HEK293 (cell line): ENCODE data around the gene ELAVL1.

ENCODE experiments used
- IKZF3 ChIP-seq: fragments of 450-650 bp; IDR thresholded peaks from 2 replicates; pipeline ENCODE4 v1.5.0; 2018; ENCODE audit warnings: missing biosample characterization, mild to moderate bottlenecking, missing genetic modification characterization, moderate library complexity
- REPIN1 ChIP-seq: fragments of 450-650 bp; formaldehyde crosslinking; IDR thresholded peaks from 2 replicates; pipeline ENCODE4 v1.5.1; 2017; ENCODE audit warnings: missing biosample characterization, missing genetic modification characterization, low read depth
- WT1 ChIP-seq: fragments of 450-650 bp; formaldehyde crosslinking; IDR thresholded peaks from 2 replicates; pipeline ENCODE4 v1.5.1; 2016; ENCODE audit warnings: missing biosample characterization, missing genetic modification characterization
- ZFP37 ChIP-seq: fragments of 450-650 bp; formaldehyde crosslinking; IDR thresholded peaks from 2 replicates; pipeline ENCODE4 v1.5.1; 2016; ENCODE audit warnings: missing biosample characterization, missing genetic modification characterization
- ZNF138 ChIP-seq: fragments of 450-650 bp; formaldehyde crosslinking; IDR thresholded peaks from 2 replicates; pipeline ENCODE4 v1.5.1; 2016; ENCODE audit warnings: missing biosample characterization, missing genetic modification characterization, borderline replicate concordance
- ZNF561 ChIP-seq: fragments of 450-650 bp; IDR thresholded peaks from 2 replicates; pipeline ENCODE4 v1.5.1; 2018; ENCODE audit warnings: missing biosample characterization, missing genetic modification characterization, borderline replicate concordance
- ZNF768 ChIP-seq: fragments of 450-650 bp; formaldehyde crosslinking; IDR thresholded peaks from 2 replicates; pipeline ENCODE4 v1.5.1; 2018; ENCODE audit warnings: missing biosample characterization, mild to moderate bottlenecking, missing genetic modification characterization
- TF ChIP-seq, protein P1 (sequence below): sonication (generic); formaldehyde crosslinking; IDR thresholded peaks from 2 replicates; pipeline ENCODE4 v1.8.1; 2022; ENCODE audit warnings: mild to moderate bottlenecking, moderate library complexity, missing genetic modification reagents
- TF ChIP-seq, protein P2 (sequence below): fragments of 450-650 bp; formaldehyde crosslinking; IDR thresholded peaks from 2 replicates; pipeline ENCODE4 v1.5.1; 2016; ENCODE audit warnings: missing biosample characterization, missing genetic modification characterization
- TF ChIP-seq, protein P3 (sequence below): fragments of 450-650 bp; formaldehyde crosslinking; IDR thresholded peaks from 2 replicates; pipeline ENCODE4 v1.5.1; 2016; ENCODE audit warnings: missing biosample characterization, missing genetic modification characterization
- TF ChIP-seq, protein P4 (sequence below): fragments of 450-650 bp; formaldehyde crosslinking; IDR thresholded peaks from 2 replicates; pipeline ENCODE4 v1.5.1; 2016; ENCODE audit warnings: missing biosample characterization, missing genetic modification characterization, borderline replicate concordance

DNA sequence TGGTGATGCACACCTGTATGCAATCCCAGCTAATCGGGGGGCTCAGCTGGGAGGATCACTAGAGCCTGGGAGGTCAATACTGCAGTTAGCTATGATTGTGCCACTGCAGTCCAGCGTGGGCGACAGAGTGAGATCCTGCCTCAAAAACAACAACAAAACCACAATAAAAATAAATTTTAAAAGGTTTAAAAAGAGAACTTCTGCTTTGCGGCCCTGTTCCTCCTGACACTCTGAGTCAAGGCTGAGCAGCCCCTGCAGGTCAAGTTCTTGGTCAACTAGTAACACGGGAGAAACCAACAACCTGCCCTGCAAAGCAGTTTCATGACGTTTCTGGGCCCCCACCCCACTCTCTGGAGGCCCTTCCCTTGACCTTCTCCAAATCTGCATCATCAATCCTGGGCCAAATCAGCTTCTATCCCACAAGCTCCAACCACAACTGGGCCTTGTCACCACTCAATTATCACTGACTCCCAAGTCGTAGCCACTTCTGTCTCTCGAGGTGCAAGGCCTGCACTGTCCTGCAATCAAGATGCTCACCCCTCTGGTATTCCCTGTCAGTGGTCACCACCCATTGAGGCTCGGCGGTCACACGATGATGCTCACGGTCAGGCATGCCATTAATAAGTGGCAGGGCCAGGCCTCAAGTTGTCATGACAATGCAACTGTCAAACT lies 7.5 kb downstream of the ELAVL1 start:
- TF ChIP-seq ZNF768 (tag by site-specific recombination) (no peak), ZFP37 (no peak), ZNF138 (tag by site-specific recombination) (no peak), ZNF561 (tag by site-specific recombination) (no peak), WT1 (tag by site-specific recombination) (no peak), REPIN1 (tag by site-specific recombination) (no peak), IKZF3 (tag by site-specific recombination) (no peak)
- TF ChIP-seq, protein P1, sequence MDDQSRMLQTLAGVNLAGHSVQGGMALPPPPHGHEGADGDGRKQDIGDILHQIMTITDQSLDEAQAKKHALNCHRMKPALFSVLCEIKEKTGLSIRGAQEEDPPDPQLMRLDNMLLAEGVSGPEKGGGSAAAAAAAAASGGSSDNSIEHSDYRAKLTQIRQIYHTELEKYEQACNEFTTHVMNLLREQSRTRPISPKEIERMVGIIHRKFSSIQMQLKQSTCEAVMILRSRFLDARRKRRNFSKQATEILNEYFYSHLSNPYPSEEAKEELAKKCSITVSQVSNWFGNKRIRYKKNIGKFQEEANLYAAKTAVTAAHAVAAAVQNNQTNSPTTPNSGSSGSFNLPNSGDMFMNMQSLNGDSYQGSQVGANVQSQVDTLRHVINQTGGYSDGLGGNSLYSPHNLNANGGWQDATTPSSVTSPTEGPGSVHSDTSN (CRISPR knock-in tag) = no peak
- TF ChIP-seq, protein P2, sequence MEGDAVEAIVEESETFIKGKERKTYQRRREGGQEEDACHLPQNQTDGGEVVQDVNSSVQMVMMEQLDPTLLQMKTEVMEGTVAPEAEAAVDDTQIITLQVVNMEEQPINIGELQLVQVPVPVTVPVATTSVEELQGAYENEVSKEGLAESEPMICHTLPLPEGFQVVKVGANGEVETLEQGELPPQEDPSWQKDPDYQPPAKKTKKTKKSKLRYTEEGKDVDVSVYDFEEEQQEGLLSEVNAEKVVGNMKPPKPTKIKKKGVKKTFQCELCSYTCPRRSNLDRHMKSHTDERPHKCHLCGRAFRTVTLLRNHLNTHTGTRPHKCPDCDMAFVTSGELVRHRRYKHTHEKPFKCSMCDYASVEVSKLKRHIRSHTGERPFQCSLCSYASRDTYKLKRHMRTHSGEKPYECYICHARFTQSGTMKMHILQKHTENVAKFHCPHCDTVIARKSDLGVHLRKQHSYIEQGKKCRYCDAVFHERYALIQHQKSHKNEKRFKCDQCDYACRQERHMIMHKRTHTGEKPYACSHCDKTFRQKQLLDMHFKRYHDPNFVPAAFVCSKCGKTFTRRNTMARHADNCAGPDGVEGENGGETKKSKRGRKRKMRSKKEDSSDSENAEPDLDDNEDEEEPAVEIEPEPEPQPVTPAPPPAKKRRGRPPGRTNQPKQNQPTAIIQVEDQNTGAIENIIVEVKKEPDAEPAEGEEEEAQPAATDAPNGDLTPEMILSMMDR = no peak
- TF ChIP-seq, protein P3, sequence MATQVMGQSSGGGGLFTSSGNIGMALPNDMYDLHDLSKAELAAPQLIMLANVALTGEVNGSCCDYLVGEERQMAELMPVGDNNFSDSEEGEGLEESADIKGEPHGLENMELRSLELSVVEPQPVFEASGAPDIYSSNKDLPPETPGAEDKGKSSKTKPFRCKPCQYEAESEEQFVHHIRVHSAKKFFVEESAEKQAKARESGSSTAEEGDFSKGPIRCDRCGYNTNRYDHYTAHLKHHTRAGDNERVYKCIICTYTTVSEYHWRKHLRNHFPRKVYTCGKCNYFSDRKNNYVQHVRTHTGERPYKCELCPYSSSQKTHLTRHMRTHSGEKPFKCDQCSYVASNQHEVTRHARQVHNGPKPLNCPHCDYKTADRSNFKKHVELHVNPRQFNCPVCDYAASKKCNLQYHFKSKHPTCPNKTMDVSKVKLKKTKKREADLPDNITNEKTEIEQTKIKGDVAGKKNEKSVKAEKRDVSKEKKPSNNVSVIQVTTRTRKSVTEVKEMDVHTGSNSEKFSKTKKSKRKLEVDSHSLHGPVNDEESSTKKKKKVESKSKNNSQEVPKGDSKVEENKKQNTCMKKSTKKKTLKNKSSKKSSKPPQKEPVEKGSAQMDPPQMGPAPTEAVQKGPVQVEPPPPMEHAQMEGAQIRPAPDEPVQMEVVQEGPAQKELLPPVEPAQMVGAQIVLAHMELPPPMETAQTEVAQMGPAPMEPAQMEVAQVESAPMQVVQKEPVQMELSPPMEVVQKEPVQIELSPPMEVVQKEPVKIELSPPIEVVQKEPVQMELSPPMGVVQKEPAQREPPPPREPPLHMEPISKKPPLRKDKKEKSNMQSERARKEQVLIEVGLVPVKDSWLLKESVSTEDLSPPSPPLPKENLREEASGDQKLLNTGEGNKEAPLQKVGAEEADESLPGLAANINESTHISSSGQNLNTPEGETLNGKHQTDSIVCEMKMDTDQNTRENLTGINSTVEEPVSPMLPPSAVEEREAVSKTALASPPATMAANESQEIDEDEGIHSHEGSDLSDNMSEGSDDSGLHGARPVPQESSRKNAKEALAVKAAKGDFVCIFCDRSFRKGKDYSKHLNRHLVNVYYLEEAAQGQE (tag by site-specific recombination) = no peak
- TF ChIP-seq, protein P4, sequence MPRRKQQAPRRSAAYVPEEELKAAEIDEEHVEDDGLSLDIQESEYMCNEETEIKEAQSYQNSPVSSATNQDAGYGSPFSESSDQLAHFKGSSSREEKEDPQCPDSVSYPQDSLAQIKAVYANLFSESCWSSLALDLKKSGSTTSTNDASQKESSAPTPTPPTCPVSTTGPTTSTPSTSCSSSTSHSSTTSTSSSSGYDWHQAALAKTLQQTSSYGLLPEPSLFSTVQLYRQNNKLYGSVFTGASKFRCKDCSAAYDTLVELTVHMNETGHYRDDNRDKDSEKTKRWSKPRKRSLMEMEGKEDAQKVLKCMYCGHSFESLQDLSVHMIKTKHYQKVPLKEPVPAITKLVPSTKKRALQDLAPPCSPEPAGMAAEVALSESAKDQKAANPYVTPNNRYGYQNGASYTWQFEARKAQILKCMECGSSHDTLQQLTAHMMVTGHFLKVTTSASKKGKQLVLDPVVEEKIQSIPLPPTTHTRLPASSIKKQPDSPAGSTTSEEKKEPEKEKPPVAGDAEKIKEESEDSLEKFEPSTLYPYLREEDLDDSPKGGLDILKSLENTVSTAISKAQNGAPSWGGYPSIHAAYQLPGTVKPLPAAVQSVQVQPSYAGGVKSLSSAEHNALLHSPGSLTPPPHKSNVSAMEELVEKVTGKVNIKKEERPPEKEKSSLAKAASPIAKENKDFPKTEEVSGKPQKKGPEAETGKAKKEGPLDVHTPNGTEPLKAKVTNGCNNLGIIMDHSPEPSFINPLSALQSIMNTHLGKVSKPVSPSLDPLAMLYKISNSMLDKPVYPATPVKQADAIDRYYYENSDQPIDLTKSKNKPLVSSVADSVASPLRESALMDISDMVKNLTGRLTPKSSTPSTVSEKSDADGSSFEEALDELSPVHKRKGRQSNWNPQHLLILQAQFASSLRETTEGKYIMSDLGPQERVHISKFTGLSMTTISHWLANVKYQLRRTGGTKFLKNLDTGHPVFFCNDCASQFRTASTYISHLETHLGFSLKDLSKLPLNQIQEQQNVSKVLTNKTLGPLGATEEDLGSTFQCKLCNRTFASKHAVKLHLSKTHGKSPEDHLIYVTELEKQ (tag by site-specific recombination) = no peak
